Activated B cell treated with CpG ODN at 0.5 μM for 24 hours (primary cell): ENCODE data around the gene CLIC5. TPM values are rescaled to one million over a fixed set of nuclear protein-coding genes. Genes with fewer than 3 reads are reported as not detected.

Experiments used
- ATAC-seq: fragments of 200-7000 bp; cut with Tn5 transposase; one replicate; pipeline ENCODE4 v1.10.0; 2021; ENCODE audit warnings: low read depth, mild to moderate bottlenecking, moderate library complexity
- CTCF ChIA-PET: fragments of 350-600 bp; sonication (Branson Sonifier 250); formaldehyde crosslinking; loops from one replicate; lab custom pipeline; 2021; ENCODE audit warnings: antibody characterized with exemption; lab: Charles Lee
- POLR2A ChIA-PET: fragments of 350-600 bp; sonication (Branson Sonifier 250); formaldehyde crosslinking; loops from one replicate; lab custom pipeline; 2021; ENCODE audit warnings: antibody characterized with exemption; lab: Charles Lee
- DNase-seq: peaks from one replicate; pipeline ENCODE4 v3.0.0; 2022
- H3K27ac Mint-ChIP-seq: one replicate; pipeline ENCODE4 v1.8.0; 2020; ENCODE audit warnings: mixed read lengths
- H3K27me3 Mint-ChIP-seq: one replicate; pipeline ENCODE4 v1.8.0; 2021; ENCODE audit warnings: mixed read lengths
- H3K36me3 Mint-ChIP-seq: one replicate; pipeline ENCODE4 v1.8.0; 2021; ENCODE audit warnings: low read depth, mixed read lengths
- H3K4me1 Mint-ChIP-seq: one replicate; pipeline ENCODE4 v1.8.0; 2021; ENCODE audit warnings: mixed read lengths
- H3K4me3 Mint-ChIP-seq: one replicate; pipeline ENCODE4 v1.8.0; 2020; ENCODE audit warnings: mild to moderate bottlenecking, mixed read lengths
- H3K9me3 Mint-ChIP-seq: one replicate; pipeline ENCODE4 v1.8.0; 2020; ENCODE audit warnings: mixed read lengths
- CTCF ChIP-seq: fragments of 200-600 bp; IDR thresholded peaks from one replicate; pipeline ENCODE4 v1.8.0; 2022; ENCODE audit warnings: antibody characterized with exemption, mild to moderate bottlenecking
- intact Hi-C: fragments of 100-400 bp; cut with micrococcal nuclease; formaldehyde crosslinking; loops from one replicate; pipeline ENCODE4 v1.15.1; 2024
- total RNA-seq: library from RNA; stranded (reverse); gene quantifications from 2 replicates; pipeline ENCODE4 v1.2.3, GENCODE V29; 2022

CLIC5 gene
- total RNA-seq, 1 donor from 2014 or later: 2.5 TPM

GRCh38 chr6:45982280-45983036, 33.2 kb downstream of the CLIC5 start:
- H3K27me3 Mint-ChIP-seq: peaks cover 6% of the 10 kb centered on the region
- no peak for TF ChIP-seq CTCF
- intact Hi-C loops: no loop called here
- no peak overlapping the region for H3K4me3 Mint-ChIP-seq
- ChIA-PET POLR2A (no interaction called here), CTCF (no interaction called here)
- H3K27ac Mint-ChIP-seq: no peak overlapping the region
- DNase-seq (no peak), ATAC-seq (no peak)
- H3K4me1 Mint-ChIP-seq: no peaks in the 10 kb centered on the region
- no peaks in the 10 kb centered on the region for H3K9me3 Mint-ChIP-seq
- no peaks in the 10 kb centered on the region for H3K36me3 Mint-ChIP-seq

- Mint-ChIP-seq H3K36me3 (no peaks in the 10 kb centered on the region), H3K4me1 (no peaks in the 10 kb centered on the region), H3K9me3 (no peaks in the 10 kb centered on the region), H3K27me3 (peaks cover 6% of the 10 kb centered on the region), H3K27ac (no peak overlapping the region), H3K4me3 (no peak overlapping the region)
- ATAC-seq: no peak
- no peak for DNase-seq
- ChIA-PET CTCF (no interaction called here), POLR2A (interaction anchor here (0.7 kb wide), 2 partner anchors 134 to 1417 kb away, joined by 5 read pairs; no protein-coding TSS in a partner anchor)
- no peak for TF ChIP-seq CTCF
- intact Hi-C loops: no loop called here
These were observed 34.6 kb downstream of the CLIC5 start for GRCh38 chr6:45981046-45981445.

GRCh38 chr6:45979311-45979710, 36.3 kb downstream of the CLIC5 start:
- DNase-seq (no peak), ATAC-seq (no peak)
- ChIA-PET CTCF (no interaction called here), POLR2A (no interaction called here)
- Mint-ChIP-seq H3K27me3 (peaks cover 6% of the 10 kb centered on the region), H3K4me1 (no peaks in the 10 kb centered on the region), H3K36me3 (no peaks in the 10 kb centered on the region), H3K4me3 (no peak overlapping the region), H3K27ac (no peak overlapping the region), H3K9me3 (peaks cover 3% of the 10 kb centered on the region)
- intact Hi-C loops: no loop called here
- TF ChIP-seq CTCF: no peak

- H3K27me3 Mint-ChIP-seq: peaks cover 6% of the 10 kb centered on the region
- intact Hi-C loops: no loop called here
- TF ChIP-seq CTCF: no peak
- ATAC-seq: no peak
- POLR2A ChIA-PET: no interaction called here
- H3K27ac Mint-ChIP-seq: no peak overlapping the region
- CTCF ChIA-PET: no interaction called here
- no peak for DNase-seq
- peaks cover 3% of the 10 kb centered on the region for H3K9me3 Mint-ChIP-seq
- peaks cover 11% of the 10 kb centered on the region for H3K4me1 Mint-ChIP-seq
- H3K36me3 Mint-ChIP-seq: no peaks in the 10 kb centered on the region
- no peak overlapping the region for H3K4me3 Mint-ChIP-seq
These were observed 41.1 kb downstream of the CLIC5 start for GRCh38 chr6:45974596-45974995.

- intact Hi-C loops: no loop called here
- ATAC-seq (no peak), DNase-seq (no peak)
- Mint-ChIP-seq H3K27ac (no peak overlapping the region), H3K27me3 (no peaks in the 10 kb centered on the region), H3K36me3 (no peaks in the 10 kb centered on the region), H3K4me3 (no peak overlapping the region), H3K9me3 (peaks cover 3% of the 10 kb centered on the region), H3K4me1 (peaks cover 11% of the 10 kb centered on the region)
- TF ChIP-seq CTCF: no peak
- ChIA-PET POLR2A (no interaction called here), CTCF (no interaction called here)
These were observed 42.7 kb downstream of the CLIC5 start for GRCh38 chr6:45972795-45973503.
